Transverse colon (tissue), 4 donors: ENCODE results near the gene FCN2.

Experiments
- EP300 ChIP-seq: sonication (generic); formaldehyde crosslinking; IDR thresholded peaks from one replicate; pipeline ENCODE4 v1.6.1; 2017; ENCODE audit warnings: antibody characterized with exemption, low read depth
- POLR2A ChIP-seq: fragments of 450-650 bp; IDR thresholded peaks from one replicate; pipeline ENCODE4 v1.6.1; 2016; ENCODE audit warnings: antibody characterized with exemption, mild to moderate bottlenecking, moderate library complexity
- POLR2AphosphoS5 ChIP-seq, 3 donors: sonication (generic); formaldehyde crosslinking; IDR thresholded peaks; one replicate each; pipeline ENCODE4 v1.6.1; 2016; ENCODE audit warnings: antibody characterized with exemption in 3 of 3
- TF ChIP-seq, protein P1 (sequence below), 5 experiments: fragments of 200-600 bp in 3 of 5; fragments of 450-650 bp in 2 of 5; sonication (generic) in 3 of 5; IDR thresholded peaks; 1 replicate in 2 of 5; 2 replicates in 3 of 5; pipeline ENCODE4 v1.5.1; 2016 to 2017; ENCODE audit warnings: antibody characterized with exemption in 5 of 5, inconsistent platforms in 3 of 5, mild to moderate bottlenecking in 2 of 5, moderate library complexity in 1 of 5

DNA sequence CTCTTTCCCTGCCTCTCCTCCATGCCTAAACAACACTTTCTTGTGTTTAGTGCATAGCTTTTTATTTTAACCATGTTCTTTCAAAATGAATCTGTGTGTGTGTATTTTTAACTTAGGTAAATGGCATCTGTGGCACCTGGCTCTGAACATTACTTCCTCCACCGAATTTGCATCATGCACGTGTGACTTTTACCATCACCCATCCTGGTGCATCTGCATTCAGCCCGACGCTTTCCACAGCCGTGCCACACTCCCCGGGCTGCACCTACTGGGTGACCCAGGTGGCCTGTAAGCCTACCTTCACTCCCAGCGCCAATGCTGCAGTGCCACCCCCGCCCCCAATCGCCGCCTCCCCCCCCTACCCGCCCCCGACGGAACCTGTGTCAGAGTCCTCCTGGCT lies 49.8 kb downstream of the FCN2 start:
- TF ChIP-seq POLR2A: no peak
- TF ChIP-seq, protein P1, sequence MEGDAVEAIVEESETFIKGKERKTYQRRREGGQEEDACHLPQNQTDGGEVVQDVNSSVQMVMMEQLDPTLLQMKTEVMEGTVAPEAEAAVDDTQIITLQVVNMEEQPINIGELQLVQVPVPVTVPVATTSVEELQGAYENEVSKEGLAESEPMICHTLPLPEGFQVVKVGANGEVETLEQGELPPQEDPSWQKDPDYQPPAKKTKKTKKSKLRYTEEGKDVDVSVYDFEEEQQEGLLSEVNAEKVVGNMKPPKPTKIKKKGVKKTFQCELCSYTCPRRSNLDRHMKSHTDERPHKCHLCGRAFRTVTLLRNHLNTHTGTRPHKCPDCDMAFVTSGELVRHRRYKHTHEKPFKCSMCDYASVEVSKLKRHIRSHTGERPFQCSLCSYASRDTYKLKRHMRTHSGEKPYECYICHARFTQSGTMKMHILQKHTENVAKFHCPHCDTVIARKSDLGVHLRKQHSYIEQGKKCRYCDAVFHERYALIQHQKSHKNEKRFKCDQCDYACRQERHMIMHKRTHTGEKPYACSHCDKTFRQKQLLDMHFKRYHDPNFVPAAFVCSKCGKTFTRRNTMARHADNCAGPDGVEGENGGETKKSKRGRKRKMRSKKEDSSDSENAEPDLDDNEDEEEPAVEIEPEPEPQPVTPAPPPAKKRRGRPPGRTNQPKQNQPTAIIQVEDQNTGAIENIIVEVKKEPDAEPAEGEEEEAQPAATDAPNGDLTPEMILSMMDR (IDR thresholded peaks at IDR 0.05): no peak
- peak in 1 of 3 donors; percentile 43 for TF ChIP-seq POLR2AphosphoS5 (IDR thresholded peaks at IDR 0.05)
- TF ChIP-seq EP300: no peak
